GM18520 (cell line): Measurements from ENCODE around the gene ROBO1.
"Not testable (repeated sequence)": the region's sequence is repeated elsewhere in the genome, so short reads cannot be mapped to it uniquely, and the experiment has no call there.

Experiments
- ATAC-seq: cut with Tn5 transposase; IDR thresholded peaks from one replicate; pipeline ENCODE4 v1.9.1; 2021; ENCODE audit not compliant: unreplicated experiment

ROBO1 gene

GRCh38 chr3:79317551-79318518 lies 450.0 kb downstream of the ROBO1 start:
- no peak for ATAC-seq

GRCh38 chr3:79314962-79315361 lies 452.8 kb downstream of the ROBO1 start:
- ATAC-seq: no peak

GRCh38 chr3:79314544-79314943 lies 453.3 kb downstream of the ROBO1 start:
- no peak for ATAC-seq

- no peak for ATAC-seq
Measured at GRCh38 chr3:79310016-79310415, 457.8 kb downstream of the ROBO1 start.

GRCh38 chr3:79306934-79307570 lies 460.7 kb downstream of the ROBO1 start:
- ATAC-seq: no peak

GRCh38 chr3:79299949-79300635 lies 467.7 kb downstream of the ROBO1 start:
- not testable (repeated sequence) for ATAC-seq

- ATAC-seq: no peak
Measured at GRCh38 chr3:79297245-79297960, 470.4 kb downstream of the ROBO1 start.

GRCh38 chr3:79286882-79287281 lies 480.9 kb downstream of the ROBO1 start:
- ATAC-seq: no peak

GRCh38 chr3:79285871-79286270 lies 481.9 kb downstream of the ROBO1 start:
- ATAC-seq: no peak

- no peak for ATAC-seq
Measured at GRCh38 chr3:79285380-79285779, 482.4 kb downstream of the ROBO1 start.

- no peak for ATAC-seq
Measured at GRCh38 chr3:79284781-79285180, 483.0 kb downstream of the ROBO1 start.

- ATAC-seq: no peak
Measured at GRCh38 chr3:79278681-79279080, 489.1 kb downstream of the ROBO1 start.

- no peak for ATAC-seq
Measured at GRCh38 chr3:79268422-79268821, 499.4 kb downstream of the ROBO1 start.

GRCh38 chr3:79264892-79265291 lies 502.9 kb downstream of the ROBO1 start:
- no peak for ATAC-seq

GRCh38 chr3:79263423-79263822 lies 504.4 kb downstream of the ROBO1 start:
- no peak for ATAC-seq

- ATAC-seq: no peak
Measured at GRCh38 chr3:79258479-79258878, 509.3 kb downstream of the ROBO1 start.

- no peak for ATAC-seq
Measured at GRCh38 chr3:79257791-79258190, 510.0 kb downstream of the ROBO1 start.

- ATAC-seq: no peak
Measured at GRCh38 chr3:79255702-79256101, 512.1 kb downstream of the ROBO1 start.

GRCh38 chr3:79255292-79255691 lies 512.5 kb downstream of the ROBO1 start:
- ATAC-seq: no peak

- no peak for ATAC-seq
Measured at GRCh38 chr3:79253704-79254103, 514.1 kb downstream of the ROBO1 start.

GRCh38 chr3:79253271-79253670 lies 514.5 kb downstream of the ROBO1 start:
- ATAC-seq: no peak
